ENCODE results near the gene SMCO3. TPM values are rescaled to one million over a fixed set of nuclear protein-coding genes. Genes with fewer than 3 reads are reported as not detected.

SMCO3 gene
- total and polyA plus RNA-seq, 2 of the 8 experiments (the other 6 are each of a cell fraction or from before 2014, with no cell fraction given): not detected

DNA sequence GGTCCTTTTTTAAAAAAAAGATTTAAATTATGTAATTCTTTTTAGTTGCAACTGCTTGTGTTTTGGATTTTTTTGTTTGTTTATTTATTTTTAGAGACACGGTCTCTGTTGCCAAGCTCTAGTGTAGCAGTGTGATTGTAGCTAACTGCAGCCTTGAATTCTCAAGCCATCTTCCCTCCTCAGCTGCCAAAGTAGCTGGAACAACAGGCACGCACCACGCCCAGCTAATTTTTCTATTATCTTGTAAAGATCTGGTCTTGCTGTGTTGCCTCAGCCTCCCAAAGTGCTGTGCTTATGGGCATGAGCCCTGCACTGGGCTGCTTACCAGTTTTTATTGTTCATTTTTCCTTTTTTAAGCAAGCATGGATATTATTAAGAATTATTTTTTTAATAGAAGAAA, 40.0 kb upstream of the SMCO3 start:
- H3K56ac ChIP-seq (replicated peaks; ENCODE audit: insufficient read length, low read depth, low read length): no peak overlapping the region
- no peak overlapping the region for H2AFZ ChIP-seq (ENCODE audit: low read length)
- CTCF ChIA-PET (ENCODE audit: partially characterized antibody): interaction anchor here (1.0 to 1.4 kb wide), 3 partner anchors 12 to 141 kb away, joined by 3 to 6 read pairs (median 5); no protein-coding TSS in a partner anchor
- H2BK20ac ChIP-seq (ENCODE audit: low read length): no peak overlapping the region
- no peak overlapping the region; a peak in 1 of 7 replicates for H3K9ac ChIP-seq (replicated peaks in 1 of 4; ENCODE audit: extremely low read depth in 1 of 4, low read depth in 3 of 4, low read length in 3 of 4)
- H3K18ac ChIP-seq (ENCODE audit: extremely low read depth, low read length): no peak overlapping the region
- H2BK15ac ChIP-seq (ENCODE audit: low read length): no peak overlapping the region
- POLR2A ChIA-PET (ENCODE audit: partially characterized antibody): no interaction called here
- H4K8ac ChIP-seq (ENCODE audit: extremely low read depth, insufficient read depth, low read length): no peak overlapping the region
- H3K4ac ChIP-seq (replicated peaks; ENCODE audit: insufficient read length, low read depth, low read length): no peak overlapping the region
- no peak overlapping the region for H3K14ac ChIP-seq (ENCODE audit: insufficient read length)
- TF ChIP-seq CBX5 (IDR thresholded peaks at IDR 0.05; ENCODE audit: low read depth, low read length) (no peak), NANOG (IDR thresholded peaks at IDR 0.05; ENCODE audit: insufficient read depth, low read depth, low read length, poor library complexity, severe bottlenecking) (no peak), TBP (IDR thresholded peaks at IDR 0.05; ENCODE audit: low read depth, low read length) (no peak), PHF8 (conservative IDR thresholded peaks at IDR 0.05; ENCODE audit: low read depth, low read length) (no peak)
- TF ChIP-seq, protein P1, sequence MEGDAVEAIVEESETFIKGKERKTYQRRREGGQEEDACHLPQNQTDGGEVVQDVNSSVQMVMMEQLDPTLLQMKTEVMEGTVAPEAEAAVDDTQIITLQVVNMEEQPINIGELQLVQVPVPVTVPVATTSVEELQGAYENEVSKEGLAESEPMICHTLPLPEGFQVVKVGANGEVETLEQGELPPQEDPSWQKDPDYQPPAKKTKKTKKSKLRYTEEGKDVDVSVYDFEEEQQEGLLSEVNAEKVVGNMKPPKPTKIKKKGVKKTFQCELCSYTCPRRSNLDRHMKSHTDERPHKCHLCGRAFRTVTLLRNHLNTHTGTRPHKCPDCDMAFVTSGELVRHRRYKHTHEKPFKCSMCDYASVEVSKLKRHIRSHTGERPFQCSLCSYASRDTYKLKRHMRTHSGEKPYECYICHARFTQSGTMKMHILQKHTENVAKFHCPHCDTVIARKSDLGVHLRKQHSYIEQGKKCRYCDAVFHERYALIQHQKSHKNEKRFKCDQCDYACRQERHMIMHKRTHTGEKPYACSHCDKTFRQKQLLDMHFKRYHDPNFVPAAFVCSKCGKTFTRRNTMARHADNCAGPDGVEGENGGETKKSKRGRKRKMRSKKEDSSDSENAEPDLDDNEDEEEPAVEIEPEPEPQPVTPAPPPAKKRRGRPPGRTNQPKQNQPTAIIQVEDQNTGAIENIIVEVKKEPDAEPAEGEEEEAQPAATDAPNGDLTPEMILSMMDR (IDR thresholded peaks at IDR 0.05; ENCODE audit: control extremely low read depth in 1 of 3, insufficient read depth in 1 of 3, low read depth in 1 of 3, low read length in 3 of 3): no peak
- no peak overlapping the region for H3K23ac ChIP-seq (ENCODE audit: insufficient read length)
- no peak overlapping the region for H2BK12ac ChIP-seq (ENCODE audit: low read depth, low read length)
- H3K4me2 ChIP-seq (ENCODE audit: insufficient read depth in 1 of 2, low read depth in 2 of 2, low read length in 2 of 2): no peak overlapping the region
- H3K27me3 ChIP-seq (replicated peaks in 1 of 4; ENCODE audit: control insufficient read depth in 3 of 4, extremely low read depth in 1 of 4, insufficient read depth in 3 of 4, low read length in 3 of 4): no peaks in the 10 kb centered on the region
- FAIRE-seq: no peak
- H3K79me1 ChIP-seq (ENCODE audit: low read depth, low read length): no peaks in the 10 kb centered on the region
- WGBS, 2 experiments (ENCODE audit: extremely low coverage in 1 of 2, insufficient coverage in 1 of 2, insufficient read length in 1 of 2, insufficient replicate concordance in 2 of 2, low coverage in 1 of 2, low lambda C conversion rate in 2 of 2, missing lambda C conversion rate in 1 of 2): 66% methylated on average over 3 of the region's 3 CpGs; no CpG with 5 or more reads in 1 of the 2 experiments
- H3K4me3 ChIP-seq (ENCODE audit: extremely low read depth in 1 of 4, insufficient read depth in 2 of 4, low read depth in 3 of 4, low read length in 4 of 4): no peak overlapping the region
- H3K36me3 ChIP-seq (ENCODE audit: control insufficient read depth in 2 of 4, insufficient read depth in 4 of 4, low read length in 3 of 4): no peaks in the 10 kb centered on the region
- no peak overlapping the region for H3K27ac ChIP-seq (ENCODE audit: low read depth, low read length)
- no peak overlapping the region for H2BK120ac ChIP-seq (replicated peaks; ENCODE audit: low read depth, low read length)
- no peak overlapping the region for H4K91ac ChIP-seq (replicated peaks; ENCODE audit: insufficient read length, low read length)
- H3K79me2 ChIP-seq (ENCODE audit: control insufficient read depth in 1 of 2, insufficient read depth in 2 of 2, low read length in 2 of 2): no peaks in the 10 kb centered on the region
- H2AK5ac ChIP-seq (ENCODE audit: low read depth, low read length): no peak overlapping the region
- no peak overlapping the region for H2BK5ac ChIP-seq (ENCODE audit: low read depth, low read length)
- H4K5ac ChIP-seq (ENCODE audit: insufficient read length, low read depth, low read length): no peak overlapping the region
- DNase-seq (ENCODE audit: low read depth in 1 of 2, low spot score in 2 of 2): no peak
- H3K9me3 ChIP-seq (ENCODE audit: insufficient read depth in 2 of 2, low read depth in 1 of 2, low read length in 1 of 2): no peaks in the 10 kb centered on the region
- no peaks in the 10 kb centered on the region for H3K23me2 ChIP-seq (ENCODE audit: low read depth, low read length)
- peaks cover 0 to 6% (median 0%) of the 10 kb centered on the region in 4 experiments; a peak in 2 of 7 replicates for H3K4me1 ChIP-seq (replicated peaks in 1 of 4; ENCODE audit: control insufficient read depth in 3 of 4, insufficient read depth in 4 of 4, low read length in 3 of 4)
- H4K20me1 ChIP-seq (replicated peaks in 1 of 2; ENCODE audit: control insufficient read depth in 1 of 2, insufficient read depth in 2 of 2, low read length in 2 of 2): no peaks in the 10 kb centered on the region

All from H1 (cell line).